Fibroblast of villous mesenchyme (primary cell): ENCODE measurements around the gene TM9SF1. TPM values are rescaled to one million over a fixed set of nuclear protein-coding genes. Genes with fewer than 3 reads are reported as not detected.

Experiments used
- DNase-seq: peaks from one replicate; pipeline ENCODE4 v3.0.0-alpha.2; 2010; ENCODE audit warnings: low read depth
- H3K4me3 ChIP-seq: 2 replicates; pipeline ENCODE4 v1.5.1; 2011; ENCODE audit warnings: low read depth, mild to moderate bottlenecking, low read length
- total RNA-seq: library from RNA; depleted of rRNA; stranded (reverse); fragments of >200 nt; gene quantifications from 2 replicates; pipeline ENCODE4 v1.2.3, GENCODE V29; 2012
- TF ChIP-seq, protein P1 (sequence below): IDR thresholded peaks from 2 replicates; pipeline ENCODE4 v1.5.1; 2012; ENCODE audit warnings: low read depth, mild to moderate bottlenecking, low read length; ENCODE audit not compliant: insufficient read depth

The TM9SF1 gene
- total RNA-seq, 1 donor: 96.3 TPM

DNA sequence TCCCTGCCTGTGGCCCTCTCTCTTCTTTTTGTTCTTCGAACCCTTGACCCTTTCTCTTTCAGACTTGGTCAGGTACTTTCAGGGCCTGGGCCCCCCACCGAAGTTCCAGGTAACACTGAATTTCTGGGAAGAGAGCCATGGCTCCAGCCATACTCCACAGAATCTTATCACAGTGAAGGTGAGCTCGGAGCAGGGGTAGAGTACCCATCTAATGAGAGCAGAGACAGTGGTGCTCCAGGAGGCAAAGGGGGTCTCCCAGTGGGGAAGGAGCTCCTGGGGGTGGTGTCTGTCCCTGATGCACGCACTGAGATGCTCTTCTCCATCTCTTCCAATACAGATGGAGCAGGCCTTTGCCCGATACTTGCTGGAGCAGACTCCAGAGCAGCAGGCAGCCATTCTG, 29.5 kb downstream of the TM9SF1 start:
- TF ChIP-seq, protein P1, sequence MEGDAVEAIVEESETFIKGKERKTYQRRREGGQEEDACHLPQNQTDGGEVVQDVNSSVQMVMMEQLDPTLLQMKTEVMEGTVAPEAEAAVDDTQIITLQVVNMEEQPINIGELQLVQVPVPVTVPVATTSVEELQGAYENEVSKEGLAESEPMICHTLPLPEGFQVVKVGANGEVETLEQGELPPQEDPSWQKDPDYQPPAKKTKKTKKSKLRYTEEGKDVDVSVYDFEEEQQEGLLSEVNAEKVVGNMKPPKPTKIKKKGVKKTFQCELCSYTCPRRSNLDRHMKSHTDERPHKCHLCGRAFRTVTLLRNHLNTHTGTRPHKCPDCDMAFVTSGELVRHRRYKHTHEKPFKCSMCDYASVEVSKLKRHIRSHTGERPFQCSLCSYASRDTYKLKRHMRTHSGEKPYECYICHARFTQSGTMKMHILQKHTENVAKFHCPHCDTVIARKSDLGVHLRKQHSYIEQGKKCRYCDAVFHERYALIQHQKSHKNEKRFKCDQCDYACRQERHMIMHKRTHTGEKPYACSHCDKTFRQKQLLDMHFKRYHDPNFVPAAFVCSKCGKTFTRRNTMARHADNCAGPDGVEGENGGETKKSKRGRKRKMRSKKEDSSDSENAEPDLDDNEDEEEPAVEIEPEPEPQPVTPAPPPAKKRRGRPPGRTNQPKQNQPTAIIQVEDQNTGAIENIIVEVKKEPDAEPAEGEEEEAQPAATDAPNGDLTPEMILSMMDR: no peak
- no peak for DNase-seq
- no peak overlapping the region for H3K4me3 ChIP-seq

DNA sequence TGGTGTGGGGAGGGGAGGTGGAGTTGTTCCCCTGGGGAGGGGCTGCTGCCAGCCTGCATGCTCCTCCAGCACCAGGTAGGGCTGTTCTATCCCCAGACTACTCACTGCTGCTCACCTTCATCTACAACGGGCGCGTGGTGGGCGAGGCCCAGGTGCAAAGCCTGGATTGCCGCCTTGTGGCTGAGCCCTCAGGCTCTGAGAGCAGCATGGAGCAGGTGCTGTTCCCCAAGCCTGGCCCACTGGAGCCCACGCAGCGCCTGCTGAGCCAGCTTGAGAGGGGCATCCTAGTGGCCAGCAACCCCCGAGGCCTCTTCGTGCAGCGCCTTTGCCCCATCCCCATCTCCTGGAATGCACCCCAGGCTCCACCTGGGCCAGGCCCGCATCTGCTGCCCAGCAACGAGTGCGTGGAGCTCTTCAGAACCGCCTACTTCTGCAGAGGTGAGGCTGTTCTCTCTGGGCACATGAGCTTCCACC, 30.7 kb downstream of the TM9SF1 start:
- no peak for DNase-seq
- no peak overlapping the region for H3K4me3 ChIP-seq
- TF ChIP-seq, protein P1: no peak

DNA sequence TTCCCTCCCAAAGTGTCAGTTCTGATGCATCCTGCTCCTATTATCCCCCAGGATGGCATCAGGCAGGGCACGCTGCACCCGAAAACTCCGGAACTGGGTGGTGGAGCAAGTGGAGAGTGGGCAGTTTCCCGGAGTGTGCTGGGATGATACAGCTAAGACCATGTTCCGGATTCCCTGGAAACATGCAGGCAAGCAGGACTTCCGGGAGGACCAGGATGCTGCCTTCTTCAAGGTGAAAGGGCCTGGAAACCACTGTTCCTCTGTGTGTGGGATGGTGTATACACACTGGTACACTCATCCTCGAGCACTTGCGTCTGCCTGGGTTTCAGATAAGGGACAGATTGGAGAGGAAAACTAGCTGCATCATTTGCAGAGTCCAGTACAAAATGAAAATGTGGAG, 33.1 kb downstream of the TM9SF1 start:
- DNase-seq: peak; percentile 35
- peak overlapping the region; percentile 84 for H3K4me3 ChIP-seq
- TF ChIP-seq, protein P1: no peak

DNA sequence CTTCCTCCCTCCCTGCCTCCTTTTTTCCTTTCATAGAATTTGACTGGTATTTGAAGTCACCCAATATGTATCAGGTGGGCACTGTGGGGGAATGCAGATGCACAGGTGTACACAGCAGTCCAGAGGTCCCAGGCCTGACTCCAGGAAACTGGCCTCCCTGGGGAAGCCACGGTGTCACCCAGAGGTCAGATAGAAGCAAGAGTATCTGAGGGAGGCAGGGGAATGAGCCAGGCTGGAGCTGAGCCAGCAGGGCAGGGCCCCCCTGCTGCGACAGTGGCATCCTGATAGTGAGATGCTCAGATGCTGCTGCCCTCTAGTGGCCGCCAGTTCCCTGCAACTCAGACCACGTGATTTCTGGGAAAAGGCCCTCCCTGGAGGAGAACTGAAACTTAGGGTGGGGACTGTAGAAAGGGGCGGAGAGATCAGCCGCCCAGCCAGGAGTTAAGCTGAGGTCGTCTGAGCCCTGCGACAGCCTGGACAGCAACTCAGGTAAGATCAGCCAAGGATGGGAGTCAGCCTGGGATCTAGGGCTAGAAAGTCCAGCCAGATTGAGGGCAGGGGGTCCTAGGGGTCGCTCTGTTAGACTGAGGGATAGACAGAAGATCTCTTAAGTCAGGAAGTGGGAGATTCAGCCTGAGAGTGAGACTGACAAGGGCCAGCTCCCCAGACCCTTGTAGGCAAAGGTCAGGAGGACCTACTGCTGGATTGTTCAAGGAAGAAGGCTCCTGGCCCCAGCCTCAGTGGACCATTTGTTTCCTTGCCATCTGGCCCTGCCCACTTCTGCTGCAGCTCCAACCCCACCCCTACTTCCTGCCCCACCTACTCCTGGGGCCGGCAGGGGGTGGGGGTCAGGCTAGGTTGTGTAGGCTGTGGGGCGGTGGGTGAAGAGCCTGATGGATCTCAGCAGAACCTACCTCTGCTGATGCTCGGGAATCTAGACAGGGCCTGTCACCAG, 34.1 kb downstream of the TM9SF1 start, which contains the start of gene IRF9:
TSS of gene IRF9 (plus strand) at position 416 of the 955 bp plus-strand sequence. CDS start 880 bp downstream, outside the sequence.
- TF ChIP-seq, protein P1: peak; percentile 88
- DNase-seq: peak; percentile 95
- peak within 1 kb of the TSS; percentile 84 for H3K4me3 ChIP-seq

DNA sequence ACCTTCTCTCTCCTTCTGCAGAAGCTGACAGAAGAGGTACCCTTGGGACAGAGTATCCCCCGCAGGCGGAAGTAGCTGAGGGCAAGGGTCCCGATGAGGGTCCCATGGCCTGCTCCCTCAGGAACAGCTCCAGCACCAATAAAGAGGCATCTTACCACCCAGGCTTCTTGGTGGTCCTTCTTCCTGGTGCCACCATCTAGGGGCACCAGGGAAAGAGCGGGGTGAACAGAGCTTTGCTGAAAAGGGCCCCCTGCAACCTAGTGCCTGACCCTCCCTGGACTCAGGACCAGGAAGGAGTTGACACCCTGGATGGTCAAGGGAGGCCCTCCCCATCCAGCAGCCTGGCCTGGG, 34.8 kb downstream of the TM9SF1 start:
- DNase-seq: no peak
- TF ChIP-seq, protein P1: no peak
- no peak overlapping the region for H3K4me3 ChIP-seq

DNA sequence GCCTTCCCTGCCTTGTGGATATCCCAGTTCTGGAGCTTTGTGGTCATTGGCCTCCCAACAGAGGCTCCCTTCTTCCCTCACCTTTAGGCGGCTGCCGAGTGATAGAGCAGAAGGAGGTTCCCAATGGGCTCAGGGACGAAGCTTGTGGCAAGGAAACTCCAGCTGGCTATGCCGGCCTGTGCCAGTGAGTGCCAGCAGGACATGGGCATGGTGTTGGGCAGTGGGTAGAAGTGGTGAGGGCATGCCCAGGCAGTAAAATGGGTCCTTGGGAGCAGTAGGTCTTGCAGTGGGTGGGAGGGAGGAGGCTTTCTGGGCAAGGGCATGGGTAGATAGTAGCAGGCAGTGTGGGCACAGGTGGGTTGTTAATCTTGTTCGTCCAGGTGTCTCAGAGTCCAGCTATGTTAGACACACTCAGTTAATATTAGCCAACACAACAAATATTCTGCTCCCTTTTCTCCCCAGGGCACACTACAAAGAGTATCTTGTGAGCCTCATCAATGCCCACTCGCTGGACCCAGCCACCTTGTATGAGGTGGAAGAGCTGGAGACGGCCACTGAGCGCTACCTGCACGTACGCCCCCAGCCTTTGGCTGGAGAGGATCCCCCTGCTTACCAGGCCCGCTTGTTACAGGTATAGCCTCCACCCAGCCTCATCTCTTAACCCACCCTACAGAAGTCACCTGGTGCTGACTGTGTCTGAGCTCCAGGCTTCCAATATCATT, 35.3 kb downstream of the TM9SF1 start:
- TF ChIP-seq, protein P1: no peak
- no peak overlapping the region for H3K4me3 ChIP-seq
- no peak for DNase-seq
